Stimulated activated effector memory CD8-positive, alpha-beta T cell treated with anti-CD3 and anti-CD28 coated beads, Interleukin-12 subunit alpha, Interleukin-12 subunit beta, amount 100 ng/mL, for 72 hours (primary cell): ENCODE results near the gene TMEM79.
A peak's percentile ranks its signal among the peaks of the same experiment; 100 is the strongest.

Experiments used
- ATAC-seq: fragments of 150-1000 bp; cut with Tn5 transposase; 2 replicates; pipeline ENCODE4 v1.10.0; 2021
- DNase-seq, 2 donors: peaks; one replicate each; pipeline ENCODE4 v3.0.0; 2021 to 2022; ENCODE audit warnings: low spot score in 2 of 2
- H3K27ac Mint-ChIP-seq: one replicate; pipeline ENCODE4 v1.8.0; 2022; ENCODE audit warnings: mild to moderate bottlenecking, mixed read lengths
- H3K36me3 Mint-ChIP-seq: one replicate; pipeline ENCODE4 v1.8.0; 2022; ENCODE audit warnings: mild to moderate bottlenecking, mixed read lengths
- H3K4me1 Mint-ChIP-seq: one replicate; pipeline ENCODE4 v1.8.0; 2022; ENCODE audit warnings: mixed read lengths
- H3K4me3 Mint-ChIP-seq: one replicate; pipeline ENCODE4 v1.8.0; 2022; ENCODE audit warnings: mild to moderate bottlenecking, mixed read lengths
- H3K9me3 Mint-ChIP-seq: one replicate; pipeline ENCODE4 v1.8.0; 2022; ENCODE audit warnings: mixed read lengths

The TMEM79 gene

GRCh38 chr1:156251527-156251926 lies 32.6 kb upstream of the TMEM79 start:
- ATAC-seq (no peak), DNase-seq (no peak)
- Mint-ChIP-seq H3K4me3 (no peak overlapping the region), H3K9me3 (no peaks in the 10 kb centered on the region), H3K4me1 (peaks cover 17% of the 10 kb centered on the region), H3K27ac (peak overlapping the region; percentile 35), H3K36me3 (peaks cover 76% of the 10 kb centered on the region)

DNA sequence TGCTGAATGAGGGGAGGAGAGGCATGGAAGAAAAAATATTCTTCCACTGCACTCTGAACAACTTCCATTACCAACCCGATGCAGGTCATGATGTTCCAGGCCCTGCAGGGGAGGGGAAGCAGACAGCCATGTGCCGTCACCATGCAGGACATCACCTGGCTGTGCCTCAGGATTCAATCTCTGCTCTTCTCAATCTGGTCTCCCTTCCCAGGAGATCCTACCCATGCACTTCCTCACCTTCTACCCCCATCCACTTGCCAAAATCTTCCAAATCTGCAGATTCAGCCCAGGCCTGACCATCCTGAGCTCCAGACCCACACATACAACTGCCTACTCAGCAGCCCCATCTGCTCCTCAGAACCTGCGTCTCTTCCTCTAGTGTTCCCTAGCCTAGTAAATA lies 30.5 kb upstream of the TMEM79 start:
- peaks cover 20% of the 10 kb centered on the region for H3K4me1 Mint-ChIP-seq
- H3K4me3 Mint-ChIP-seq: no peak overlapping the region
- DNase-seq (no peak), ATAC-seq (no peak)
- H3K27ac Mint-ChIP-seq: peak overlapping the region; percentile 35
- H3K36me3 Mint-ChIP-seq: peaks cover 94% of the 10 kb centered on the region
- H3K9me3 Mint-ChIP-seq: no peaks in the 10 kb centered on the region

DNA sequence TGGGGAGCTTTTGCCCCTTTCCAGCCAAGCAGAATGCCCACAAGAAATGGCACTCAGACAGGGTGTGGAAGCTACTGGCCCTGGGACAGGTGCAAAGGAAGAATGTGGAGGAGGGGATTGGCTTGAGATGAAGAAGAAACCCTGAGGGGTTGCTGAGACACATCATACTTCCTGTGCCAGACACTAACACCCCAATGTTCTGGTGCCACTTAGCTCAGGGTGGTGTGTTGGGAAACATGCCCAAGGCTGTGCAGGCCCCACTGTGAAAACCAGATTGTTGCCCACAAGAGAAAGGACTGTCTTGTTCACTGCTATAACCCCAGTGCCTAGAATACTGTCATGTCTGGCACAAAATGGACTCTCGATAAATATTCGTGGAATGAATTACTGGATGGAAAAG lies 26.4 kb upstream of the TMEM79 start:
- H3K9me3 Mint-ChIP-seq: no peaks in the 10 kb centered on the region

GRCh38 chr1:156258859-156259258 lies 25.3 kb upstream of the TMEM79 start:
- Mint-ChIP-seq H3K4me1 (peaks cover 14% of the 10 kb centered on the region), H3K27ac (no peak overlapping the region), H3K4me3 (no peak overlapping the region), H3K9me3 (no peaks in the 10 kb centered on the region), H3K36me3 (peaks cover 100% of the 10 kb centered on the region)
- no peak for DNase-seq
- no peak for ATAC-seq

More for the DNA sequence above, 26.4 kb upstream of the TMEM79 start:
- no peak for DNase-seq
- Mint-ChIP-seq H3K27ac (no peak overlapping the region), H3K36me3 (peaks cover 100% of the 10 kb centered on the region), H3K4me3 (no peak overlapping the region), H3K4me1 (peaks cover 23% of the 10 kb centered on the region)
- no peak for ATAC-seq

DNA sequence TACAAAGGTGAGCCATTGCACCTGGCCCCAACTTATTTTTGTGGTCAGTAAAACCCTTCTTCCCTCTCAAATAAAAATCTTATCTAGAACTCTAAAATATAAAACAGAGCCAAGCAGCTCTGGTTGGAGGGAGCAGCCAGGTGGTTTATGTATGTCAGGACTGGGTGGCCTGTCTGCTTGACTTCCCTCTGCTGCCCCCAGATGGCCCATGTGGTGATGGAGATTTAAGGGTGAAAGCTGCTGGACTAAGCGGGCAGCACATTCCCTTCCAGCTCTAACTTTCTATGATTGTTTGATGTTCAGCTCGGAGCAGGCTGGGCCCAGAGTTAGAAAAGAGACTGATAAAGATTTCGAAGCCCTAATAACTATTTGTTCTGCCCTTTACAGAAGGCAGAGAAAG lies 24.3 kb upstream of the TMEM79 start:
- H3K27ac Mint-ChIP-seq: peak overlapping the region; percentile 23
- ATAC-seq (no peak), DNase-seq (no peak)
- H3K9me3 Mint-ChIP-seq: no peaks in the 10 kb centered on the region
- H3K36me3 Mint-ChIP-seq: peaks cover 100% of the 10 kb centered on the region
- no peak overlapping the region for H3K4me3 Mint-ChIP-seq
- H3K4me1 Mint-ChIP-seq: peaks cover 12% of the 10 kb centered on the region

DNA sequence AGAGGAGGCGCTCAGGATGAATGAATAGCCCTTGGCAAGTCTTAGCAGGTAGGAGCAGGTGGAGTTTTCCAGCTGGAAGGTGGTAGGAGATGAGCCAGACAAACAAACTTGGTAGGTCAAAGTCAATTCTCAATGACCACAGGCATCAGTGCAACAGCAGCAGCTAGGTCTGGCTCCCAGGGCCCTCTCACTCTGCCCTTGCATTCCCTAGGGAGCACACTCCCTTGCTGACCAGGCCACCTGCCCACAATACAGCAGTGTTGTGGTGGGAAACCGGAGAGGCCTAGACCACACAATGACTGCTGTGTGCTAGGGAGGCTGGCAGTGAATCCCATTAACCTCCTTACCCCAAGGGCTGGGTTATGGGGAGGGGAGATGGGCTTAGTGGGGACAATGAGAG lies 23.2 kb upstream of the TMEM79 start:
- Mint-ChIP-seq H3K9me3 (no peaks in the 10 kb centered on the region), H3K27ac (peak overlapping the region; percentile 23), H3K4me1 (peaks cover 12% of the 10 kb centered on the region), H3K36me3 (peaks cover 100% of the 10 kb centered on the region), H3K4me3 (no peak overlapping the region)
- DNase-seq (no peak), ATAC-seq (no peak)

DNA sequence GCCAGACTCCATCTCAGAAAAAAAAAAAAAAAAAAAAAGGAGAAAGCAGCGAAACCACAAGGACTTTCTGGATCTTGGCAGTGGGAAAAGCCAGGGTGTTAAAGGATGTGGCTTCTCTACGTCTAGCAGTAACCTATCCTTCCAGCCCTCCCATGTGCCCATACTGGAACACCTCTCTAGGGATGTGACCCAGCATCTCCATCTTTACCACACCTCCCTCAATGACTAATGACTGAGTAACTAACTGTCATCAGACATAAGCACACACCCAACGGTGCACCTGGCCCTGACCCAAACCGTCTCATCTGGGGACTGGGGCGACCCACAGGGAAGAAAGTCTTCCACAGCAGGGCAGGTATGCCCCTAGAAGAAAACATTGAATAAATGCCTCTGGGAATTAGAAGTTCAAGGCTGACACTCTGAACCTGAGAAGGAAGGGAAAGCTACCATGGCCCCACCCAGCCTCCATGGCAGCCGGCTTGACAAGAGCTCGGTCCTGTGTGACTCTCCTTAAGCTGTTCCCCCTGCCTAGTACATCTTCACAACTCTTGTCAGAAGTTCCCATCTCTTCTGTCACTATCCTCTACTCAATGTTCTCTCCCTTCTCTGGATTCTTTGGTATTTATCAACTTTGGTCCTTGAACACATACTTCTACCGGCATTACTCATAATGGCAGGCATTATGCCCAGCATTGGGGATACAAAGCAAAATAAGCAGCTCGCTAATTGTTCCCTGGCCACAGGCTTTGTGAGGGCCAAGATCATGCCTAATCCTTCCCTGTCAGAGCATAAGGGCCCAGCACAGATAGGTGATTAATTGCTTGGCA lies 21.5 kb upstream of the TMEM79 start:
- ATAC-seq: peak; percentile 71
- Mint-ChIP-seq H3K4me3 (no peak overlapping the region), H3K4me1 (peaks cover 11% of the 10 kb centered on the region), H3K9me3 (no peaks in the 10 kb centered on the region), H3K27ac (peak overlapping the region; percentile 69), H3K36me3 (peaks cover 100% of the 10 kb centered on the region)
- no peak for DNase-seq

- DNase-seq (no peak), ATAC-seq (no peak)
- Mint-ChIP-seq H3K36me3 (peaks cover 100% of the 10 kb centered on the region), H3K27ac (peak overlapping the region; percentile 69), H3K9me3 (no peaks in the 10 kb centered on the region), H3K4me3 (no peak overlapping the region), H3K4me1 (peaks cover 6% of the 10 kb centered on the region)
Observed at GRCh38 chr1:156263288-156263655, 20.9 kb upstream of the TMEM79 start.

GRCh38 chr1:156266051-156266450 lies 18.1 kb upstream of the TMEM79 start:
- Mint-ChIP-seq H3K36me3 (peaks cover 100% of the 10 kb centered on the region), H3K4me3 (no peak overlapping the region), H3K9me3 (no peaks in the 10 kb centered on the region), H3K4me1 (no peaks in the 10 kb centered on the region), H3K27ac (peak overlapping the region; percentile 77)
- ATAC-seq (no peak), DNase-seq (no peak)

DNA sequence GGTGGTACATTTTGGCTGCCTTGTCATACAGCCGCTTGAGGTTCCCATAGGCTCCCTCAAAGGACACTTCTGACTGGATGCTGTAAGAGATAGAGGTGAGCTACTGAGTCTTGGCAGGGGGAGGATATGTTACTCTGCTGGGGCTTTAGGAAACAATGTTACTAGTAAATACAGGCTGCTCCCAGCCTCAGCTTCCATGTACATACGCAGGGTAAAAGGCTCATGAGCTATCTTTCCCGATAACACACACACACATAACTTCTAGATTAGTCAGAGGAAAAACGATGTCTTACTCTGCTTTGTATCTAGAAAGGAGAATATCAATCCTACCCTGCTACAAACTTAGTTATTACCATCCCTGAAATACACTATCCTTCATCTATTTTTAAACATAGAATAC lies 15.8 kb upstream of the TMEM79 start:
- Mint-ChIP-seq H3K27ac (no peak overlapping the region), H3K36me3 (peaks cover 100% of the 10 kb centered on the region), H3K4me1 (no peaks in the 10 kb centered on the region), H3K4me3 (no peak overlapping the region), H3K9me3 (no peaks in the 10 kb centered on the region)
- no peak for ATAC-seq
- no peak for DNase-seq

GRCh38 chr1:156270314-156270713 lies 13.8 kb upstream of the TMEM79 start:
- Mint-ChIP-seq H3K9me3 (no peaks in the 10 kb centered on the region), H3K27ac (no peak overlapping the region), H3K36me3 (peaks cover 100% of the 10 kb centered on the region), H3K4me1 (no peaks in the 10 kb centered on the region), H3K4me3 (no peak overlapping the region)
- no peak for DNase-seq
- ATAC-seq: no peak

- Mint-ChIP-seq H3K4me1 (peaks cover 30% of the 10 kb centered on the region), H3K27ac (peak overlapping the region; percentile 17), H3K9me3 (no peaks in the 10 kb centered on the region), H3K4me3 (no peak overlapping the region), H3K36me3 (peaks cover 93% of the 10 kb centered on the region)
- no peak for ATAC-seq
- no peak for DNase-seq
Observed at GRCh38 chr1:156276532-156276931, 7.6 kb upstream of the TMEM79 start.

GRCh38 chr1:156276966-156277381 lies 7.2 kb upstream of the TMEM79 start:
- DNase-seq: no peak
- no peak for ATAC-seq
- no peaks in the 10 kb centered on the region for H3K9me3 Mint-ChIP-seq
- peaks cover 32% of the 10 kb centered on the region for H3K4me1 Mint-ChIP-seq
- peaks cover 90% of the 10 kb centered on the region for H3K36me3 Mint-ChIP-seq
- H3K27ac Mint-ChIP-seq: peak overlapping the region; percentile 17
- H3K4me3 Mint-ChIP-seq: no peak overlapping the region

GRCh38 chr1:156279837-156280236 lies 4.3 kb upstream of the TMEM79 start:
- Mint-ChIP-seq H3K4me3 (peak overlapping the region; percentile 93), H3K27ac (peak overlapping the region; percentile 97), H3K4me1 (peaks cover 48% of the 10 kb centered on the region), H3K9me3 (no peaks in the 10 kb centered on the region), H3K36me3 (peaks cover 73% of the 10 kb centered on the region)
- no peak for ATAC-seq
- DNase-seq: no peak

GRCh38 chr1:156281281-156281680 lies 2.8 kb upstream of the TMEM79 start:
- no peaks in the 10 kb centered on the region for H3K9me3 Mint-ChIP-seq
- peak overlapping the region; percentile 93 for H3K4me3 Mint-ChIP-seq
- DNase-seq (peak; percentile 36 to 72), ATAC-seq (peak; percentile 85)
- H3K4me1 Mint-ChIP-seq: peaks cover 51% of the 10 kb centered on the region
- peak overlapping the region; percentile 97 for H3K27ac Mint-ChIP-seq
- peaks cover 65% of the 10 kb centered on the region for H3K36me3 Mint-ChIP-seq

DNA sequence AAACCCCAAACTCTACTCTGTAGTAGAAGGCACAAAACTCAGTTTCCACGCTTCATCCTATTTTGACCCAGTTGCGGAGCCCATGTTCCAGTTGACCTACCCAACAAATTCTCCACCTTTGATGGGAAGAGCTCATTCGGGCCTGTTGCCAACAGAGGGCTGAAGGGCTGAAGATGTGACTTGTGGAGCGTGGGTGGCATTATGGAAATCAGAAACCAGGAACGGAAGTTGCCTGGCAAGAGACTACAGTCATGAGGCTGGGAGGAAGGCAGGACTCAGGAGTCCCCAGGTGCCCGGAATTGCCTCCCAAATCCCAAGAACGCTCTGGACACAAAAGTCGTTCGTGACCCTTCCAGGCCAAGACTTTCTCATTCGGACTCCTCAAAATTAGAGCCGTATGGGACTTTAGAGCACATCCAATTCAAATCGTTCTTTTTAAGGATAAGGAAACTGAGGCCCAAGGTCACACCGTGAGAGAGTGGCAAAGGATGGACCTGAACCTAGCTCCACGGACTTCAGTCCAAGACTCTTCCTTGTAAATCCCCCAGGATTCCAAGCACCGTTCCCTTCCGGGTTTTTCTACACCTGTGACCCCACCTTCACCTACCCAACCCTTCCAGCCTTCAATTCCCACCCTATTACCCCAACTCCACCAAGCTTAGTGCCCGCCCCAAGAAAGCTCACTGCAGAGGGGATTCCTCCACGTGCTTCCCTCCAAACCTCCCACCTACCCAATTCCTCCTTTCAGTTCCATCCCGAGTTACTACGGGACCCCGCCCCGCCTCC lies 2.2 kb upstream of the TMEM79 start:
- Mint-ChIP-seq H3K4me1 (peaks cover 51% of the 10 kb centered on the region), H3K4me3 (peak overlapping the region; percentile 93), H3K27ac (peak overlapping the region; percentile 97), H3K36me3 (peaks cover 65% of the 10 kb centered on the region), H3K9me3 (no peaks in the 10 kb centered on the region)
- ATAC-seq (peak; percentile 2), DNase-seq (peak; percentile 6 to 69)
